IPS DF 4.7 (cell line): ENCODE measurements around the gene NANOS3.
"Not testable (repeated sequence)": the region's sequence is repeated elsewhere in the genome, so short reads cannot be mapped to it uniquely, and the experiment has no call there.

Source experiments
- DNase-seq: peaks from one replicate; pipeline ENCODE4 v3.0.0-alpha.2; 2013; ENCODE audit warnings: low spot score; ENCODE audit errors: extremely low read depth

Gene NANOS3

GRCh38 chr19:13918726-13919411 is 41.9 kb downstream of the NANOS3 start:
- no peak for DNase-seq

DNA sequence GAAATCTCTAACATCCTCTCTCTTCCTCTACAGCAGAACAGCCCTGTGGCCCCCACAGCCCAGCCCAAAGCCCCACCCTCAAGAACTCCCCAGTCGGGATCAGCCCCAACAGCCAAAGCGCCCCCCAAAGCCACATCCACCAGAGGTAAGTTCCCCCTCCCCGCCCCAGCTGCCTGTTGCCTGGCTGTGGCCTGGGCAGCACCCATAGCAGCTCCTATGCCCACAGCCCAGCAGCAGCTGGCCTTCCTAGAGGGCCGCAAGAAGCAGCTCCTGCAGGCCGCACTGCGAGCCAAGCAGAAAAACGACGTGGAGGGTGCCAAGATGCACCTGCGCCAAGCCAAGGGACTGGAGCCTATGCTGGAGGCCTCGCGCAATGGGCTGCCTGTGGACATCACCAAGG is 43.6 kb downstream of the NANOS3 start:
- no peak for DNase-seq

DNA sequence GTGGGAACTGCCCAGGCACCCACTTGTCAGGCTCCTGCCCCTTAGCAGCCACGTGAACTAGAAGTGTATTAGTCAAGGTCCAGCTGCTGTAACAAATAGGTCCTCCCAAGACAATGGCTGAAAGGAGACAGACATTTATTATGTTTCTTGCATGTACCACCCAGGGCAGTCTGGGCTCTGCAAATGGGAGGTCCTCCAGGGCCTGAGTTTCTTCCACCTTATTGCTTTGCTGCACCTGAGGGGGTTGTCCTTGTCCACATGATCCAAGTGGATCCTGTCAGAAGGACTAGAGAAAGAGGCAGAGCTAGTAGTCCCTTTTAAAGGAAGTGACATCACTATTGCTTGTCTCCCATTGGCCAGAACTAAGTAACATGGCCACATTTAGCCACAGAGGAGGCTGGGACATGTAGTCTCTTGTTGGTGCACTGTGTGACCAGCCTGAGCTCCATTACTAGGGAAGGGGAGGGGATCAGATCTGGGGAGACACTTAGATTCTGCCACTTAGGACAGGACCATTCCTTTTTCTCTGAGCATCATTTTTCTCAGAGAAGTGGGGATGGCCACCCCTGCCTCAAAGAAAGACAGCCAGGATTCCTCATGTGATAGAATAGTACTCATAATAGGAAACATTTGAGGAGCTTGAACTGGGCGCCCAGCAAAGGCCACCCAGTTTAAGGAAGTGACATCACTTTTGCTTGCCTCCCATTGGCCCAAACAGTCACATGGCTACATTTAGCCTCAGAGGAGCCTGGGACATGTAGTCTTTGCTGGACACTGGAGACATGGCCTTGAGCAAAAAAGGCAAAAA is 44.2 kb downstream of the NANOS3 start:
- DNase-seq = no peak

- DNase-seq = not testable (repeated sequence)
Measured at GRCh38 chr19:13922118-13922517, 45.2 kb downstream of the NANOS3 start.

- DNase-seq = no peak
Measured at GRCh38 chr19:13923194-13923987, 46.5 kb downstream of the NANOS3 start.

DNA sequence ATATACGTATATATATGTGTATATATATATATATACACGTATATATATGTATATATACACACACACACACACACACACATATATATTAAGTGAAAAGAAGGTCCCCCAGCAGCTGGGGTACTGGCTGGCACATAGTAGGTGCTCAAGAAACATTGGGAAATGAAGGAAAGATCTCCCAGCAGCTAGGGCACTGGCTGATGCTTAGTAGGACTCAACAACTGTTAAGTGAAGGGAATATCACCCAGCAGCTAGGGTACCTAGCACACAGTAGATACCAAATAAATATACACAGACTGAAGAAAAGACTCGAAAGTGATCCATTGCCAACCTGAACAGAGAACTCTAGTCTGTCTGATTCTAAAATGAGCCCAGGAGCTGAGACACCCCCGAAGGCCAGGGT is 49.1 kb downstream of the NANOS3 start:
- DNase-seq = no peak

DNA sequence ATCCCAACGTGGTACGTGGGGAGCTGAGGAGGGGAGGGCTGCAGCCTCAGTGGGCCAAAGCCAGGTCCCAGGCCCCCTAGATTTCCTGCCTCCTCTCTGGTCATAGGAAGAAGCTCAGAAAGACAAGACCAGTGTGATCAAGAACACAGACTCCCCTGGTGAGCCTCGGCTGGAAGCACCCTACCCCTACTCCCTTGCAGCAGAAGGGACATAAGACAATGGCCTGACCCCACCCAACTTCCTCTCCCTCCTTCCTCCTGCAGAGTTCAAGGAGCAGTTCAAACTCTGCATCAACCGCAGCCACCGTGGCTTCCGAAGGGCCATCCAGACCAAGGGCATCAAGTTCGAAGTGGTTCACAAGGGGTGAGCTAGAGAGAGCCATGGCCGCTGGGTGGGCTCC is 49.8 kb downstream of the NANOS3 start:
- DNase-seq = no peak

- DNase-seq = no peak
Measured at GRCh38 chr19:13929340-13929739, 52.4 kb downstream of the NANOS3 start.

GRCh38 chr19:13929956-13930355 is 53.0 kb downstream of the NANOS3 start:
- DNase-seq = no peak
